ENCODE results near the gene MEOX1. TPM values are rescaled to one million over a fixed set of nuclear protein-coding genes. Genes with fewer than 3 reads are reported as not detected.

Gene MEOX1
- total and polyA plus RNA-seq, 2 of the 8 experiments (the other 6 are each of a cell fraction or from before 2014, with no cell fraction given) = not detected

DNA sequence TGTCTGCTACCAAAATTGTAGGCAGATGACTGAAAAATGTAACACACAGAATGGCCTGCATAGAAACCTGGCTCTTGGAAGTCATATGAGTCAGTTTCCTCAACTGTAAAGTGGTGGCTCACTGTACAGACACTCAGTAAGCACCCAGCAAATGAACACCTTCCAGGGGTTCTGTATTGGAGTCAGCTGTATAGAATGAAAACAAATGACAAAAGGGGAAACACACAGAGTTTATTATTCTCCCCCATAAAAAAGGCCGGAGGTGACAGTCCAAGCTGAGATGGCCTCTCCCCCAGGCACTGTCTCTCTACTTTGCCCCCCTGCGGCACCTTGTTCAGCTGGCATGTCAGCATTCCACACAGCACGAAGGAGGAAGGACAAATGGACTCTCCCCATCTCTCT lies 6.2 kb upstream of the MEOX1 start:
- no peak overlapping the region for H3K4ac ChIP-seq (replicated peaks; ENCODE audit: insufficient read length, low read depth, low read length)
- no peak overlapping the region for H3K4me3 ChIP-seq (ENCODE audit: extremely low read depth in 1 of 4, insufficient read depth in 2 of 4, low read depth in 3 of 4, low read length in 4 of 4)
- TF ChIP-seq ATF3 (IDR thresholded peaks at IDR 0.05; ENCODE audit: insufficient read depth, low read depth, low read length) (no peak), TAF1 (IDR thresholded peaks at IDR 0.05; ENCODE audit: low read depth, low read length) (no peak), GTF2F1 (IDR thresholded peaks at IDR 0.05; ENCODE audit: borderline replicate concordance, low read depth, low read length) (no peak), EZH2 (IDR thresholded peaks at IDR 0.05; ENCODE audit: low read depth, low read length, severe bottlenecking) (no peak), HDAC2 (IDR thresholded peaks at IDR 0.05; ENCODE audit: borderline replicate concordance in 1 of 2, low read depth in 2 of 2, low read length in 2 of 2) (no peak), POLR2A (IDR thresholded peaks at IDR 0.05; ENCODE audit: control extremely low read depth in 1 of 2, low read depth in 2 of 2, low read length in 2 of 2) (no peak), SIRT6 (IDR thresholded peaks at IDR 0.05; ENCODE audit: low read length) (no peak), TAF7 (optimal IDR thresholded peaks at IDR 0.05; ENCODE audit: borderline replicate concordance, low read depth, low read length) (no peak), KDM5A (IDR thresholded peaks at IDR 0.05; ENCODE audit: low read length) (no peak)
- H2AFZ ChIP-seq (ENCODE audit: low read length) = no peak overlapping the region
- no peak overlapping the region for H4K5ac ChIP-seq (ENCODE audit: insufficient read length, low read depth, low read length)
- no peak overlapping the region for H3K27ac ChIP-seq (ENCODE audit: low read depth, low read length)
- H4K91ac ChIP-seq (replicated peaks; ENCODE audit: insufficient read length, low read length) = no peak overlapping the region
- no peak overlapping the region for H2AK5ac ChIP-seq (ENCODE audit: low read depth, low read length)
- no peaks in the 10 kb centered on the region for H3K79me1 ChIP-seq (ENCODE audit: low read depth, low read length)
- H3K56ac ChIP-seq (replicated peaks; ENCODE audit: insufficient read length, low read depth, low read length) = no peak overlapping the region
- ChIA-PET POLR2A (ENCODE audit: partially characterized antibody) (interaction anchor here (0.6 to 1.2 kb wide), 2 partner anchors 23 to 300 kb away, joined by 3 read pairs; no protein-coding TSS in a partner anchor), CTCF (ENCODE audit: partially characterized antibody) (interaction anchor here (0.7 to 6.5 kb wide), 5 partner anchors 19 to 108 kb away, joined by 3 to 73 read pairs (median 3); no protein-coding TSS in a partner anchor)
- no peaks in the 10 kb centered on the region for H4K20me1 ChIP-seq (replicated peaks in 1 of 2; ENCODE audit: control insufficient read depth in 1 of 2, insufficient read depth in 2 of 2, low read length in 2 of 2)
- H2BK12ac ChIP-seq (ENCODE audit: low read depth, low read length) = no peak overlapping the region
- H3K79me2 ChIP-seq (ENCODE audit: control insufficient read depth in 1 of 2, insufficient read depth in 2 of 2, low read length in 2 of 2) = no peaks in the 10 kb centered on the region
- peaks cover 3 to 13% (median 10%) of the 10 kb centered on the region in 4 experiments for H3K4me1 ChIP-seq (replicated peaks in 1 of 4; ENCODE audit: control insufficient read depth in 3 of 4, insufficient read depth in 4 of 4, low read length in 3 of 4)
- no peak overlapping the region for H3K14ac ChIP-seq (ENCODE audit: insufficient read length)
- H2BK20ac ChIP-seq (ENCODE audit: low read length) = no peak overlapping the region
- H3K9ac ChIP-seq (replicated peaks in 1 of 4; ENCODE audit: extremely low read depth in 1 of 4, low read depth in 3 of 4, low read length in 3 of 4) = no peak overlapping the region
- no peak for FAIRE-seq
- H3K18ac ChIP-seq (ENCODE audit: extremely low read depth, low read length) = no peak overlapping the region
- no peaks in the 10 kb centered on the region for H3K23me2 ChIP-seq (ENCODE audit: low read depth, low read length)
- no peak overlapping the region for H2BK5ac ChIP-seq (ENCODE audit: low read depth, low read length)
- H2BK120ac ChIP-seq (replicated peaks; ENCODE audit: low read depth, low read length) = no peak overlapping the region
- 92% methylated on average over 3 of the region's 3 CpGs; no CpG with 5 or more reads in 1 of the 2 experiments for WGBS, 2 experiments (ENCODE audit: extremely low coverage in 1 of 2, insufficient coverage in 1 of 2, insufficient read length in 1 of 2, insufficient replicate concordance in 2 of 2, low coverage in 1 of 2, low lambda C conversion rate in 2 of 2, missing lambda C conversion rate in 1 of 2)
- no peak overlapping the region for H4K8ac ChIP-seq (ENCODE audit: extremely low read depth, insufficient read depth, low read length)
- H3K36me3 ChIP-seq (ENCODE audit: control insufficient read depth in 2 of 4, insufficient read depth in 4 of 4, low read length in 3 of 4) = no peaks in the 10 kb centered on the region
- no peak overlapping the region for H2BK15ac ChIP-seq (ENCODE audit: low read length)
- H3K4me2 ChIP-seq (ENCODE audit: insufficient read depth in 1 of 2, low read depth in 2 of 2, low read length in 2 of 2) = no peak overlapping the region
- H3K23ac ChIP-seq (ENCODE audit: insufficient read length) = no peak overlapping the region
- H3K27me3 ChIP-seq (replicated peaks in 1 of 4; ENCODE audit: control insufficient read depth in 3 of 4, extremely low read depth in 1 of 4, insufficient read depth in 3 of 4, low read length in 3 of 4) = no peaks in the 10 kb centered on the region
- no peaks in the 10 kb centered on the region for H3K9me3 ChIP-seq (ENCODE audit: insufficient read depth in 2 of 2, low read depth in 1 of 2, low read length in 1 of 2)
- no peak for DNase-seq (ENCODE audit: low read depth in 1 of 2, low spot score in 2 of 2)
